ENCODE results near the gene NASP.
"Not testable (repeated sequence)": the region's sequence is repeated elsewhere in the genome, so short reads cannot be mapped to it uniquely, and the experiment has no call there.

The NASP gene

GRCh38 chr1:45570631-45571030 lies 13.2 kb upstream of the NASP start:
- no peak for DNase-seq (ENCODE audit: low read depth)

- DNase-seq (ENCODE audit: low read depth): no peak
These were observed 10.5 kb upstream of the NASP start for GRCh38 chr1:45573231-45573804.

DNA sequence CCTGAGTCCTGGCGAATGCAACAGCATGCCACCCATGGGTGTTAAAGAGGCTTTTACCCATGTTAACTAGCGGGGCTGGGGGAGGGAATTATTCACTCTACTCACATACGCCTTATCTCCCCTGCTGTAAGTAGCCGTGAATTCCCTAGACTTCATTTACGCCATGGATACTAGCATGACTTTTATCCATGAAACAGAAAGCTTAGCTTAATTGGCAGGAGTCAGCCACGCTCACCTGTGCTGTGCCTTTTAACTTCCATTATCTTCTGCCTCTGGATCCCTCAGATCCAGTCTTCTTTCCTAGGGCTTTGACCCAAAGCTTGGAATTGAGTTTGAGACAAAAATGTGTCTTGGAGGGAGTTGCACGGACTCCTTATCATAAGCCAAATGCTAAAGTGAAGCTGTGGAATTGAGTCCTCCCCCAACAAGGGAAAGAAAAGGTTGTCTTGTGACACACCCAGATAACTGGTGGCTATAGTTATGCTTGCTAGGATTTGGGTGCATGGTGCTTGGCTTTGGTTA lies 9.7 kb upstream of the NASP start:
- DNase-seq (ENCODE audit: low read depth): no peak

GRCh38 chr1:45583264-45583665 lies 576 bp upstream of the NASP start:
- DNase-seq (ENCODE audit: low read depth): peak; percentile 95

DNA sequence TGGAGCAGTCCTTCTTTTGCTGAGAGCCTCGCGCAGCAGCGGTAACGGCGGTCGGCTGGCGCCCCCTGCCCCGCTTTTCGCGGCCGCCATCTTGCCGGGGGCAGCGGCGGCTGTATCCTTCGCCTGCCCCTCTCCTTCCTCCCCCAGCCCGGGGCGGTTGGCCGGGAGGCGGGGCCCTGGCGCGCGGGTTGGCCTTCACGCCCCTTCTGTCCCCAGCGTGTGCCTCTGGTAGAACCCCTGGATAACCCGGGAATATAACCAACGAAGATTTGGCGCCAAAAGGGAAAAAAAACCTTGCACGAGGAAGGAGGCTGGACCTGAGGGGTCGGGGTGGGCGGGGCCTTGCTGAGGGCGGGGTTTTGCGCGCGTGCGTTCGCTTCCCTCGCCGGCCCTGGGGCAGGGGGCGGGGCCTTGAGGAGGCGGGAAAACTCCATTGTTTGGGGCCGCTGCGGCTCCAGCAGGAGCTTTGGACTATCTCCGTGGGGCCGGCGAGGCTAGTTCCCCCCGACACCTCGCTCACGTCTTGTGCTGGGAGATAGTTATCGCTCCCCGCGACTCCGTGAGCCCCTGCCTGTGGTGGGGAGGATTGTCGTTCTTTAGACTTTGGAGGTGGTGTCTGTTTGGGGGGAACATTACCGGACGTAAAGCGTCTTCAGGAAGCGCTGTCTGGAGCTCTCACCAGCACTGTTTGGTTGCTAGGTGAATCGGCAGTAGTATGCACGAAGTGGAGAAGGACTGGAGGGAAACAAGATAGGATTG lies 689 bp downstream of the NASP start:
- DNase-seq (ENCODE audit: low read depth): peak; percentile 77

DNA sequence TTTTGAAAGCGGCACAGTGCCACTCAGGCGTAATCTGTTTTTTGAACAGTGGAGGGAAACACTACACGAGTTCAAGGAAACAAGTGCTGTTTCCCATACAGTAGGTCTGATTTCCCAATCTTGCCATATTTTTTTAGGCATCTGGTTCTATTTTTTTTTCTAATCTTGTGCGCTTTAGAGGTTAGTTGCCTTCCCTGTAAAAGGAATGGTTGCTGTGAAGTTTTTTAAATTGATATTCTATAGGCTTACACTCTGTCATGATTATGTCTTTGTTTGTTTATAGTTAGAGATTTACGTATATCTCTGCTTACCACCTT lies 1.2 kb downstream of the NASP start:
- DNase-seq (ENCODE audit: low read depth): no peak

GRCh38 chr1:45585496-45586075 lies 1.7 kb downstream of the NASP start:
- DNase-seq (ENCODE audit: low read depth): no peak

- DNase-seq (ENCODE audit: low read depth): no peak
These were observed 2.9 kb downstream of the NASP start for GRCh38 chr1:45586769-45587168.

DNA sequence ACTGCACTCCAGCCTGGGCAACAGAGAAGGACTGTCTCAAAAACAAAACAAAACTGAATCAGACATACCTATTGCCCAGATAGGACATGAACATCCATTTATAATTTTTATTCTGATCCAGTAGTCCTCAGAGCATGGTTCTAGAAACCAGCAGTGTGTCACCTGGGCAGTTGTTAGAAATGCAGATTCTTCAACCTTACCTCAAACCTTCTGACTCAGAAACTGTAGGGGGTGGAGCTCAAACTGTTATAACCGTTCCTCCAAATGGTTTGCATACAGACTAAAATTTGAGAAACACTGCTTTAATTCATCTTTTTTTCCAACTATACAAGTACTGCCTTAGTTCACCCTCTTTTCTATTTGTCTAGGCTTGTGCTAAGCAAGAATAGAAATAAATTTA lies 6.0 kb downstream of the NASP start:
- no peak for DNase-seq (ENCODE audit: low read depth)

DNA sequence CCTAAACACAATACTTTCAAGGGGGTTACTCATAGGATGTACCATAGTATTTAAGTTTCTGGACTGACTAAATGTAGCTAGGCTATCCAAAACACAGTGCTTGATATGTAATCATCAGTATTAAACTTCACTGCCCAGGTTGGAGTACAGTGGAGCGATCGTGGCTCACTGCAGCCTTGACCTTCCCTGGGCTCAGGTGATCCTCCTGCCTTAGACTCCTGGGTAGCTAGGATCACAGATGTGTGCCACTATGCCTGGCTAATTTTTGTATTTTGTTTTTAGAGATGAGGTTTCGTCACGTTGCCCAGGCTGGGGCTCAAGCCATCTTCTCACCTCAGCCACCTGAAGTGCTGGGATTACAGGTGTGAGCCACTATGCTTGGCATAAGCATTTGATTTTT lies 10.6 kb downstream of the NASP start:
- DNase-seq (ENCODE audit: low read depth): no peak

DNA sequence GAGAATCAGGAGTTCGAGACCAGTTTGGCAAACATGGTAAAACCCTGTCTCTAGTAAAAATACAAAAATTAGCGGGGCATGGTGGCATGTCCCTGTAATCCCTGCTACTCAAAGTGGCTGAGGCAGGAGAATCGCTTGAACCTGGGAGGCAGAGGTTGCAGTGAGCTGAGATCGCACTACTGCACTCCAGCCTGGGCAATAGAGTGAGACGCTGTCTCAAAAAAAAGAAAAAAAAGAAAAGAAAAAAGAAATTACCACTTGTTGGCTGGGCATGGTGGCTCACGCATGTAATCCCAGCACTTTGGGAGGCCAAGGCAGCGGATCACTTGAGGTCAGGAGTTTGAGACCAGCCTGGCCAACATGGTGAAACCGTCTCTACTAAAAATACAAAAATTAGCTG lies 12.9 kb downstream of the NASP start:
- not testable (repeated sequence) for DNase-seq (ENCODE audit: low read depth)

DNA sequence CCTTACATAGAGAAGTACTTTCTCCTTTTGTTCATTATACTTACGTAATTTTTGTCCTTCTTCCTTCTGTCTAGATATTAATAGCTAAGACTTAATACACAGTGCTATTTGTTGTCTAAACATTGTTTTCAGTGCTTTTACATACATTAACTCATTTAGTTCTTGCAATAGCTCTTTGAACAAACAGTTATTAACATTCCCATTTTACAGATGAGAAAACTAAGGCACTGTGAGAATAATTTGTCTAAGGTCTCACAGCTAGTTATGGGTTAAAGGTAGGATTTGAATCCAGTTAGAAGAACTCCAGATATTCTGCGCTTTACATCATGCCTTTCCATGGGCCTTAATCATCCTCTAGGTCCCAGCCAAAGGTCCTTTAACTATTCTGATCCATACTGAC lies 20.4 kb downstream of the NASP start:
- no peak for DNase-seq (ENCODE audit: low read depth)

DNA sequence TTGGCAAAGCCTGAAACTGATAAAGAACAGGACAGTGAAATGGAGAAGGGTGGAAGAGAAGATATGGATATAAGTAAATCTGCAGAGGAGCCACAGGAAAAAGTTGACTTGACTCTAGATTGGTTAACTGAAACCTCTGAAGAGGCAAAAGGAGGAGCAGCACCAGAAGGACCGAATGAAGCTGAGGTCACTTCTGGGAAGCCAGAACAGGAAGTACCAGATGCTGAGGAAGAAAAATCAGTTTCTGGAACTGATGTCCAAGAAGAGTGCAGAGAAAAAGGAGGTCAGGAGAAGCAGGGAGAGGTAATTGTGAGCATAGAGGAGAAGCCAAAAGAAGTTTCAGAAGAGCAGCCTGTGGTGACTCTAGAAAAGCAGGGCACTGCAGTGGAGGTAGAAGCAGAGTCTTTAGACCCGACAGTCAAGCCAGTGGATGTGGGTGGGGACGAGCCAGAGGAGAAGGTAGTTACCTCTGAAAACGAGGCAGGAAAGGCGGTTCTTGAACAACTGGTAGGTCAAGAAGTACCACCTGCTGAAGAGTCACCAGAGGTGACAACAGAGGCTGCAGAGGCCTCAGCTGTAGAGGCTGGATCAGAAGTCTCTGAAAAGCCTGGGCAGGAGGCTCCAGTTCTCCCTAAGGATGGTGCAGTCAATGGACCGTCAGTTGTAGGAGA lies 23.7 kb downstream of the NASP start:
- no peak for DNase-seq (ENCODE audit: low read depth)

GRCh38 chr1:45608175-45609156 lies 24.6 kb downstream of the NASP start:
- no peak for DNase-seq (ENCODE audit: low read depth)

GRCh38 chr1:45610589-45611226 lies 26.9 kb downstream of the NASP start:
- no peak for DNase-seq (ENCODE audit: low read depth)

GRCh38 chr1:45612941-45613579 lies 29.2 kb downstream of the NASP start:
- no peak for DNase-seq (ENCODE audit: low read depth)

DNA sequence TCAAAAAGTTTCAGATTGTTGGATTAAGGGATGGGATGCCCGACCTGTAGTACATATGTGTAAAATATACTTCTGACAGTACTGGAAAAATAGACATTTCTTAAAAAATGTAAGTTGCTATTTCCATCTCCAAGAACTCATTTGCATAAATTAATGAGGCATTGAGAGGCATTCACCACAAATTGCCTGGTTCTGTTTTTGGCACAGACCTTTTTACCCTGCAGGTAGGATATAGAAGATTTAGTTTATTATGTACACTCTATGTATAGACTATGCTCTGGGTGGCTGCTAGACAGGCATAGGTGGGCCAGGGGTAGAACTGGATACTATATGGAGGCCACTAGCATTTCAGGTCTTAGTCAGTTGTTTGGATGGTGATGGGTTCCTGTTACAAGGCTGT lies 32.0 kb downstream of the NASP start:
- DNase-seq (ENCODE audit: low read depth): no peak

- DNase-seq (ENCODE audit: low read depth): no peak
These were observed 33.8 kb downstream of the NASP start for GRCh38 chr1:45617618-45618017.

DNA sequence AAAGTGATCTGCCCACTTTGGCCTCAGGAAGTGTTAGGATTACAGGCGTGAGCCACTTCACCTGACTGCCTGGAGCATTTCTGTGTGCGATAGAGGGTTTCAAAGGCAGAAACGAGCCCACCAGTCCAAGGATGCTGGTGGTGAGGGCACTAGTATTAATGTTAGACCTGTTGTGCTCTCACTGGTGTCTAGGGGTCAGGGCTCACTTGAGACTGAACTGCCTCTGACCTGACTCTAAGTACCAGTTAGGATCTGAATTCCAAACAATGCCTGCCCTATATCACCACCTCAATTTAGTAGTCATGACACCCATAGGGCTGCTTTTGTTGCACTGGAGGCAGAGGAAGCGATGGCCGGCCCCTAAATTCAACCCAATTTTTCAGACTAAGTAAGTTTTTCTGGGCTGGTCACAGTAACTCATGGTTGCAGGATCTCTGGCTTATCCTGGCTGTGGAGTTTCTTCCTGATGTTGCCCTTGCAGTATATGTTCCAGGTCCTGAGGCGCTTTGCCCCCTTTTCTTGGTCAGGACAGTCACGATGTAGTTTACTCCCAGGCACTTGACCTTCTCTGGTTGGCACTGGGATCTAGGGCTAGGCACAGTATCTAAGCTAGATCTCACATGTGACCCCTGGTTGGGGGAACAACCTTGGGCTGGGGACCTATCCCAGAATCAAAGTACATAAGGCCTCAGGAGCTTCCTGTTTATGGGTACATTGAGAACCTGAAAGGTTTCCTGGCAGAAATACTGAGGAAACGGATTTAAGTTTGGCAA lies 35.5 kb downstream of the NASP start:
- DNase-seq (ENCODE audit: low read depth): no peak
